Measurements from ENCODE around the gene UBE3D. TPM values are rescaled to one million over a fixed set of nuclear protein-coding genes. Genes with fewer than 3 reads are reported as not detected.

Gene UBE3D
- total and polyA plus RNA-seq, 2 of the 8 experiments (the other 6 are each of a cell fraction or from before 2014, with no cell fraction given), result 5.7 to 16.3 TPM

DNA sequence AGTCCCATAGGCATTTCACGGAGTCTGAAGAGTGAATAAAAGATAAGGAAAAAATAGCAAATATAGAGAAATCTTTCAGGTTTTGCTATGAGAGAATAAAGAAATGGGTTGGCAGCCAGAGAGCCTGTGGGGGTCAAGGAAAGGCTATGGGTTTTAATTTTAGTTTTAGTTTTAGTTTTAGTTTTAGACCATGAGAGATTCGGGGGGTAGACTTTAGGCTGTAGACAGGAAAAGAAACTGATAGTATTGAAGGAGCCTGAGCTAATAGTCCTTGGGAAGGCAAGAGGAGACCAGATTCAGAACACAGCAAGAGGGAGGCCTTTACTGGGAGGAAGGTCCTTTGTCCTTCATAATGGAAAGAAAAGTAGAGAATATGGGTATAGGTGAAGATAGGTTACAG is 21.1 kb upstream of the UBE3D start (continued):
- no peak for TF ChIP-seq RBBP5 (IDR thresholded peaks at IDR 0.05; ENCODE audit: borderline replicate concordance, low read depth, low read length)
- TF ChIP-seq RXRA (IDR thresholded peaks at IDR 0.05; ENCODE audit: insufficient read depth, low read depth, low read length), result no peak
- TF ChIP-seq BCL11A (IDR thresholded peaks at IDR 0.05; ENCODE audit: low read depth in 2 of 2, low read length in 2 of 2), result no peak
- no peak for TF ChIP-seq RAD21 (IDR thresholded peaks at IDR 0.05 in 1 of 2, conservative IDR thresholded peaks at IDR 0.05 in 1 of 2; ENCODE audit: low read depth in 2 of 2, low read length in 2 of 2)
- no peak for TF ChIP-seq PHF8 (conservative IDR thresholded peaks at IDR 0.05; ENCODE audit: low read depth, low read length)
- TF ChIP-seq NRF1 (IDR thresholded peaks at IDR 0.05; ENCODE audit: low read depth, low read length), result no peak

All from H1 (cell line).